Measurements from ENCODE around the gene ZHX3.
A peak's percentile ranks its signal among the peaks of the same experiment; 100 is the strongest.

ZHX3 gene

DNA sequence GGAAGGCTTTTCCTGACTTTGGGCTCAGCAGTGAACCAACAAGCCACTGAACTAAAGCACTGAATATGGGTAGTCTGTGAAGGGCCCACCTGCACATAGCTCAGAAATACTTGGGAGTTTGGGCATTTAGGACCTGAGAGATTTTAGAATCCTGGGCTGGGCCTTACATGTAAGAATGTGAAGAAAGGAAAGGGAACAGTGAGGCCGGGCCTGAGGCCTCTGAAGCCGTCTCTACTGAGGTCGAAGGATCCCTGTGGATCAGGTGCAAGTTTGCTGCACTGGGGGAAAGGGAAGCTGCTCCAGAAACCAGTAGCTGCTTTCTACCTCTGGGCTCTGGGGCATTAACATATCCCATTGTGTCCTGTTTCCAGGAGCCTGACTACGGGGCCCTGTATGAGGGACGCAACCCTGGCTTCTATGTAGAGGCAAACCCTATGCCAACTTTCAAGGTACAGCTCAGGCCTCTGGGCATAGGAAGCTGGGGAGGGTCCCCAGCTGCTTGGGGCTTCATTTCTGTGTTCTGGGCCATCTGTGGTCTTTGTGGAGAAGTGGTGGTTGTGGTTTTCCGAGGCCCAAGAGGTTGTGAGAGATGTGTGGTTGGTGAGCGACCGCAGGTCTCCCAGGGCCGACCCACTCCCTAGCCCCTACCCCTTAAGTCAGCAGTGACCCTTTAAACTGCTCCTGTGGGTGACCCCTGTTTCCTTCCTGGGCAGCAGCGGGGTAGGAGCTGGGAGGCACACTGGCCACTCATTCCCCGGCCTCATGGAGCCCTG, 149.9 kb downstream of the ZHX3 start:
- DNase-seq, result no peak

- no peak for DNase-seq
Observed at GRCh38 chr20:41167118-41167470, 150.4 kb downstream of the ZHX3 start.

- DNase-seq, result no peak
Observed at GRCh38 chr20:41166201-41167117, 151.1 kb downstream of the ZHX3 start.

DNA sequence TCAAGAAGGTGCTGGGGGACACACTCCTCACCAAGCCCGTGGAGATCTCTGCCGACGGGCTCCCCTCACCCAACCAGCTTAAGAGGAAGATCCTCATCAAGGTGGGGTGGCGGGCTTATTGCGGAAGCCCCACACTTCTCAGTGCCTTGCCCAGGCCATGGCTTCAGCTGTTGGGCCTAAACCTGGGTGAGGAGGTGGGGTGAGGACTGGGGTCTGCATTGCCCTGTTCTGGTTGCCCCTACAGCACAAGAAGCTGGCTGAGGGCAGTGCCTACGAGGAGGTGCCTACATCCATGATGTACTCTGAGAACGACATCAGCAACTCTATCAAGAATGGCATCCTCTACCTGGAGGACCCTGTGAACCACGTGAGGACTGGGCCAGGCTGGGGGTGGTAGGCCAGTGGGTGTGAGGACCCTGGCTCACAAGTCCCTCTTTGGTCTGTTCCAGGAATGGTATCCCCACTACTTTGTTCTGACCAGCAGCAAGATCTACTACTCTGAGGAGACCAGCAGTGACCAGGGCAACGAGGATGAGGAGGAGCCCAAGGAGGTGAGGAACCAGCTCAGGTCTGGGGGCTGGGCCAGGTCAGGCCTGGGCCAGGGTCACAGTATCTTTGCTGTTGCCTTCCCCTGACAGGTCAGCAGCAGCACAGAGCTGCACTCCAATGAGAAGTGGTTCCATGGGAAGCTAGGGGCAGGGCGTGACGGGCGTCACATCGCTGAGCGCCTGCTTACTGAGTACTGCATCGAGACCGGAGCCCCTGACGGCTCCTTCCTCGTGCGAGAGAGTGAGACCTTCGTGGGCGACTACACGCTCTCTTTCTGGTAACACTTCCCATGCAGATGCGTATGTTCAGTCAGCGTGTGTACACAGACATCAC, 152.3 kb downstream of the ZHX3 start:
- DNase-seq, result no peak

DNA sequence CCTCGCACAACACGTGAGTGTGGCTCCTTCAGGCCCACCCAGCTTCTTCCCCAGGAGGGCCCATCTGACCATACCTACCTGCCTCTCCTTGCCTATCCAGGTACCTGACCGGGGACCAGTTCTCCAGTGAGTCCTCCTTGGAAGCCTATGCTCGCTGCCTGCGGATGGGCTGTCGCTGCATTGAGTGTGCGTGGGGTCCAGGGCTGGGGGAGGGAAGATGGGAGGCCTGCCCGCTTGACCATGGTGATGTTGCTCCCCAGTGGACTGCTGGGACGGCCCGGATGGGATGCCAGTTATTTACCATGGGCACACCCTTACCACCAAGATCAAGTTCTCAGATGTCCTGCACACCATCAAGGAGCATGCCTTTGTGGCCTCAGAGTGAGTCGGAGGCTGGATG, 153.7 kb downstream of the ZHX3 start:
- DNase-seq, result no peak

- DNase-seq, result no peak
Observed at GRCh38 chr20:41162396-41162795, 155.1 kb downstream of the ZHX3 start.

- no peak for DNase-seq
Observed at GRCh38 chr20:41161886-41162285, 155.6 kb downstream of the ZHX3 start.

- DNase-seq, result no peak
Observed at GRCh38 chr20:41160686-41161085, 156.8 kb downstream of the ZHX3 start.

GRCh38 chr20:41159547-41159946, 158.0 kb downstream of the ZHX3 start:
- DNase-seq, result no peak

GRCh38 chr20:41158082-41158625, 159.4 kb downstream of the ZHX3 start:
- DNase-seq, result no peak

GRCh38 chr20:41155261-41155660, 162.3 kb downstream of the ZHX3 start:
- DNase-seq, result no peak

DNA sequence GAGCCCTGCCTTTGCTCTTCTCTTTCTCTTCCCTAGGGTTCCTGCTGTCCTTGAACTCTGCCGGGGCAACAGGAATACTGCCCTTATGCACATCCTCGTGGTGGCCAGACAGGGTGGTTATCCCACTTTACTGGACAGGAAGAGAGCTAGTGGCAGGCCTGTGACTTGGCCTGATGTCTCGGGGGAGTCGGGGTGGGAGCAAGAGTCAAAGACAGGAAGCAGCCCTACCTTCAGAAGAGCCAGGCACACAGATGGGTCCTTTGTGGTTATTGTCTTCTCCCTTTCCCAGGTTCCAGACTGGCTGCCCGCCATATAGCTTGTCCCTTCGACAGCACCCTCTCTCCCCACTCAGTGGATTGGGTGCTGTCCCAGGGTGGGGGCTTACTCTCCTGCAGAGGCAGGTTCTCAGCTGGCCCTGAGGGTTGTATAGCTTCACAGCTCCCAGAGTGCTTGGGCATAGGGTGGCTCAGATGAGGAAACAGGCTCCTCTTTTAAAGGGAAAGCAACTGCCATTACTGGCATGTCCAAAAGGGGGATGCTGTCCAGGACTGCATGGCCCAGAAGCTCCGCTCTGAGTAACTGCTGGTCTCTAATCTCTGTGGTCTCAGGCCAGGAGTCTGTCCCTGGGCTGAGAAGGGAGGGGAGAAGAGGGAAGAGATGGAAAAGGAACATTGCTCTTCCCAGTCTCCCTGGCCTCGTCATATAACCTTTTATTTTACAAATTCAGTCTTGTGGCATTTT, 162.9 kb downstream of the ZHX3 start:
- no peak for DNase-seq

GRCh38 chr20:41152108-41152757, 165.3 kb downstream of the ZHX3 start:
- DNase-seq, result no peak

DNA sequence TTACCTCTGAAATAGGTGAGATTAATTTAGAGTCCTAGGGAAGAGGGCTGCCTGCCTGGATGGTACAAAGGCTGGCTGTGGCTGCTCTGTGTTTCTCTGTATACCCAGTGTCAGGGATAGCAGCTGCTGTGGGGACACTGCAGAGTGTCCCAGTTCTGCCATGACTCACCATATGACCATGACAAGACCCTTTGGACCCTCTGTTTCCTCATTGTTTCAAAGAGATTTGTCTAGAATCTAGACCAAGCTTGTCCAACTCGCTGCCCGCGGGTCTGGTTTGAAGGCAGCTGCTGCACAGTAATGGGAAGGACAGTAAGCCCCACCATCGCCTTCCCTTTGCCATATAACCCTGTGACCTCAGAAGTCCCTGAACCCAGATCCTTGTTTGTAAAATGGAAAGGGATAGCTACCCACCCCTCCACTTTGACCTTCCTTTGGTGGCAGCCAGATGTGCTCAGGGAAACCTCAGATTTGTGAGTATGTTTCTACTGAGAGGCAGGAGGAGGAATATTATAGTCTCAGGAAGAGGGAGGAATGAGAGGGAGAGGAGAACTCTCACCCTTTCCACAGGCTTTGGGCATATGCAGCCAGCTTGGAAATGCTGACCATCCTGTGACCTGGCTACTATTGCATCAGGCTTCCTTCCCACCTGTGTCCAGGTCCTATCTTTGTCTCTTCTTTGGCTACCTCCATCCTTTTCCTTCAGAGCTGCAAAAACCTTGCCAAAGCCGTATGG, 166.2 kb downstream of the ZHX3 start:
- DNase-seq, result no peak

DNA sequence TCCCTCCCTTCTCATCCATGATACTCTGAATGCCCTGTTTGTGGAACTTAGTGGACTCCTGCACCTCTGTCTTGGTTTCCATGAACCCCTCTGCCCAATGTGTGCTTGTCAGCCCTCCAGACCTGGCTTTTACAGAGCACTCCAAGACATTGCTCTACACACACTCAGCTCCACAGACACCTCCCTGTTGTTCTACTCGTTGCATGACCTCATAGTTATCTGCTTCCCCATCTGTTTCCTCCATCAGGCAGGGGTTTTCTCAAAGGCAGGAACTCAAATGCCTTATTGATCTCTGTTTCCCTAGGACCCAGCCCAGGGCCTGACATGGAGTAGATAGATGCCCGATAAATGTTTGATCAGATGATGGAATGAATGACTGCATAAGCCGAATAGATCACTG, 166.9 kb downstream of the ZHX3 start:
- peak; percentile 49 for DNase-seq

- DNase-seq, result no peak
Observed at GRCh38 chr20:41148942-41149341, 168.6 kb downstream of the ZHX3 start.

DNA sequence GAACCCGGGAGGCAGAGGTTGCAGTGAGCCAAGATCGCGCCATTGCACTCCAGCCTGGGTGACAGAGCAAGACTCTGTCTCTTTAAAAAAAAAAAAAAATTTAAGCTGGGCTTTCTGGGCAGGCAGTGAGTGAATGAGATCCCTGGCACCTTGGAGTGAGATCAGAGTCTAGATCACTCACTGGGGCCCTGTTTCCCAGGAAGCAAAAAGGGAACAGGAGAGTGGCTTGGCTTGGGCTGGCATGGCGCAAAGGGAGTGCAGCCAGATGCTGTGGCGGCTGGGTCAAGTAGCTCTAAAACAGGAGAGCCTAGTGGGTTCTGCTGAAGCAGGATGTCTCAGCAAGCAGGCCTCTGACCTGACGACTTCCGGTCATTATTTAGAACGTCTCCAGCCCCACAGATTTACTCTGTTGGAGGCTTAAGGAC, 169.8 kb downstream of the ZHX3 start:
- DNase-seq, result no peak

DNA sequence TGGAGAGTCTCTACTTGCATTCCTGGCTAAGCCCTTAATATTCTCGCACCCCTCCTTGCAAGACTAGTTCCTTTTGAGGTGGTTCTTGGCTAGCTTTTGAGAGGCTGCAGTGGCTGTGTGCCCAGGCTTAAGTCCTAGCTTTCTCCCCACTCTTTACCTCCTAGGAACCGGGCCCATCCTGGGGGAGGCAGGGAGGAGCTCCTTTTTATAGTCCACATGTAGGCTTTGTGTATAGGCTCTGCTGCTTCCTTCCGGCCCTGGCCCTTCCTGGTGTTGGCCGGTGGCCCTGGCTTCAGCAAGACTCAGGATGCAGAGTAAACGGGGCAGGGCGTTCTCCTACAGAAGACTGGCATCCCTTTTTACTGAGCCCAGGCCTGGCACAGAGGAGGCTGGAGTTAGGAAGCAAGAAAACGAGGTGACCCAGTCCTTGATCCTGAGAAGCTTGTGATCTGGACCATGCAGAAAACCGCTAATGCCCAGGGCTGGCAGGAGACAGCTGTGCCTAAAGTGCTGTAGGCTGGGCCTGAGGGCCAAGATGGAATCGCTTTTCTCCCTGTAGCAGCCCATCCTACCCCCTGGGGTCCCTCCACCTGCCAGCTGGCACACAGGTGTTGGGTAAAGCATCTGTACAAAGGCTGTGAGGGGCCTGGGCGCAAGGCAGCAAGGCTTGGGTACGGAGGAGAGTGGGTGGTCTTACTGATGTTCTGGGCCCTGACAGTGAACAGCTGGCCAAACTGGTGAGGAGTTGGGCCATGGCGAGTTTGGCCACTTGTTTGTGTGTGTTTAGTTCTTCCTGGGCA, 171.5 kb downstream of the ZHX3 start:
- DNase-seq, result no peak

- DNase-seq, result no peak
Observed at GRCh38 chr20:41145317-41145716, 172.2 kb downstream of the ZHX3 start.

- DNase-seq, result no peak
Observed at GRCh38 chr20:41143354-41143753, 174.2 kb downstream of the ZHX3 start.

Data from EL (cell line).